HG03558 (cell line): ENCODE measurements around the gene ITPR1.
A peak's percentile ranks its signal among the peaks of the same experiment; 100 is the strongest.

Experiments
- ATAC-seq: cut with Tn5 transposase; IDR thresholded peaks from one replicate; pipeline ENCODE4 v1.9.1; 2021; ENCODE audit warnings: moderate number of reproducible peaks; ENCODE audit not compliant: unreplicated experiment; ENCODE audit errors: extremely low read depth

Gene ITPR1

DNA sequence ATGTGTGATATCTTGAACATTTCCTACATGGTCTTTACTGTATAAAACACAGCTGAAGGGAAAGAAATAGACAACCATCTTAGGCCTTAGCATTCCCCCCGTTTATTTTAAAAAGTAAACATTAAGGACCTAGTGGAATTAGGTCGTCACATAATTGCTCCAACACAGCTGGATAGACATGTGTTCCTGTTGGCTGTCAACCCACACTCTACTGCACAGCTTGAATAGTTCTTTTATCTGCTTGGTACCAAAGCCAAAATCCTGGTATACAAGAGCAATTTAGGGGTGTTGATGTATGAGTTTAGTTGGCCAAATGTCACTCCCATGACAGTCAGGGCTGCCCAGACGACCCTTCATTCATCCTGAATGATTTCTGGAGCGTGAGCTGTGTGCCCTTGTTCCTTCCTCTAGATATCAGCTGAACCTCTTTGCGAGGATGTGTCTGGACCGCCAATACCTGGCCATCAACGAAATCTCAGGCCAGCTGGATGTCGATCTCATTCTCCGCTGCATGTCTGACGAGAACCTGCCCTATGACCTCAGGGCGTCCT lies 179.7 kb downstream of the ITPR1 start:
- ATAC-seq = no peak

GRCh38 chr3:4674216-4674615 lies 181.1 kb downstream of the ITPR1 start:
- ATAC-seq = no peak

GRCh38 chr3:4675704-4676103 lies 182.6 kb downstream of the ITPR1 start:
- ATAC-seq = no peak

GRCh38 chr3:4678320-4678719 lies 185.2 kb downstream of the ITPR1 start:
- ATAC-seq = no peak

GRCh38 chr3:4680227-4680691 lies 187.1 kb downstream of the ITPR1 start:
- no peak for ATAC-seq

DNA sequence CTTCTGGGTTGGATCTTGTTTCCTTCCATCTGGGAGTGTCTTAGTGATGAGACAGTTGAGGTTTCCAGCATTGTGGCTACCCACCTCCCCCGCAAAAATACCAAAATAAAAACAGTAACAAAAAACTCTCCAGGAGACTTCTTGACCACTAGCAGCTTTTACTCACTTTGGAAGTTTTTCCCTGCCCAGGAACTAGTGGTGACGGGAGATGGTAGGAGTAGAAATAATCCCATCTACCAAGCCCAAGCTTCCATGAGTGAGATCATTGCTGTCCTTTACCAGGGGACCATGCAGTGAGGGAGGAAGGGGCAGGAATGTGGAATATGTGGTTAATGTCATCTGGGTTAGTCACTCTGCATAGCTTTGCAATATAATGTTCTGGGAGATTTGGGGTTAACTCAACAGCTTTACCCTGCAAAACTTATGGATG lies 187.7 kb downstream of the ITPR1 start:
- no peak for ATAC-seq

DNA sequence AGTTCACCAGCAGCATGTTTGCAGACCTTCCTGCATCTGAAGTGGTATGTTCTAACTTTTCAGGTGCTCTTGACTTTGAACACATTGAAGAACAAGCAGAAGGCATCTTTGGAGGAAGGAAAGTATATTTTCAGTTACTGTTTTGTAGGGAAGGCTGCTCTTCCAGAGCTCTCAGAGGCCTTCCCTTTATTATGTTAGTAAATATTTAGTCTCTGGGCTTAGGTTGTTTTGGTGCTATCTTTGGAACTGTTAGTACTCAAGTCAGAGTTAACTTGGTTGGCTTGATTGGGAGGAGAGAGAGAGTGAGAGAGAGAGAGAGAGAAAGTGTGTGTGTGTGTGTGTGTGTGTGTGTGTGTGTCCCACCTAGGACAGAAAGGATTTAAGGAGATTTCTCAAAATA lies 188.2 kb downstream of the ITPR1 start:
- ATAC-seq = no peak

- ATAC-seq = no peak
Measured at GRCh38 chr3:4684117-4684516, 191.0 kb downstream of the ITPR1 start.

DNA sequence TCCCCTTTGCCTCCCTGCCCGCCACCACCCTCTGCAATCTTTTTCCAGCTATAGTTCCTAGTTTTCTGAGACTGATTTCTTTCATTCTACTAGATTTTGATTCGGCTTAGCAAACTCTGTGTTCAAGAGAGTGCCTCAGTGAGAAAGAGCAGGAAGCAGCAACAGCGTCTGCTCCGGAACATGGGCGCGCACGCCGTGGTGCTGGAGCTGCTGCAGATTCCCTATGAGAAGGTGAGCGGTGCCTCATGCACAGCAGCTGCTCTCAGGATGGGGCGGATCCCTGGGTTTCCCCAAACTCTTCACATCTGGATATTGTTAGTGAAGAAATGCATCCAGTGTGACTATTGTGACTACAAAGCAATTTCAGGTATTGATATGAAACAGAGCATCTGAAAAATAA lies 191.8 kb downstream of the ITPR1 start:
- ATAC-seq = no peak

DNA sequence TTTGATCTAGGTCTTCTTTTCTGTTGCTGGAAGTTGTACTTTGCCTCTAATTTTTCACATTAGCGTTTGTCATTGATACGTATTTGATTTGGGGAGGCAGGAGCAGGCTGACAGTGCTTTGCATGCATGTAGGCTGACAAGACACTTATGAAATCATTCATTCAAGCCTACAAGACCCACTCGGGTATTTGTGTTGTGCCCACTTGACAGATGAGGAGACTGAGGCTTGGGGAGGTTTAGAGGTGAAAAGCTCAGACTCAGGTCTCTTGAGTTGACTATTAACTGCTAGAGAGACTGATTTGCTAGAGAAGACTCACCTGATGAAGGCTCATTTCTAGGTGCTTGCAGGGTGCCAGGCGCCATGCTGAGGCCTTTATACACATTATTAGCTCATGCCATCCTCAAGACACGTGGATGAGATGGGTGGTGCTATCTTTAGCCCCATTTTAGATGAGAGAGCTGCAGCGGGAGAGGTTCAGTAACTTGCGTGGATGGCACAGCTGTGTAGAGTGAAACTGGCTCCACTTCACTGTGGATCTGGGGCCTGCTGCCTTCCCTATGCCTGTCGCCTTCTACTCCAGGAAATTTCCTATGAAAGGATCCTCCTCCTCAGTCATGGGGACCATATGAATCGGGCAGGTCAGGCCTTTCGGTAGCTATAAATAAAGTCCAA lies 192.7 kb downstream of the ITPR1 start:
- no peak for ATAC-seq

DNA sequence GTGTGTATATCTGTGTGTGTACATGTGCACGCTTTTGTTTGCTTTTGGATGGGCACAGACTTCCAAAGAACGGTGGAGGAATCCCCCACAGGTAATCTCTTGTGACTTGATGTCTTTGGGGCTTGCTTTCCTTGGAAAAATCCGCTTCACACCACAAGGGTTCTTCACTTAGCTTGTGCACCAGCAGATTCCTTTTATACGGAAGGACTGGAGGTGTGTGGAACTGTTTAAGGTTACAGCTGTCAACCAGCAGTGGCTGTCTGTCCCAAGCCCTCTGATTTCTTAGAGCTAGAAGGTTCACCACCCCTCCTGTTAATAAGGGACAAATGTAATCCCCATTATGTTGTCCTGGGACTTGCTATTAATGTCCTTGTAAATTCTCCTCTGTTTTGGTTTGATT lies 193.5 kb downstream of the ITPR1 start:
- ATAC-seq = no peak

- ATAC-seq = no peak
Measured at GRCh38 chr3:4687167-4687566, 194.0 kb downstream of the ITPR1 start.

DNA sequence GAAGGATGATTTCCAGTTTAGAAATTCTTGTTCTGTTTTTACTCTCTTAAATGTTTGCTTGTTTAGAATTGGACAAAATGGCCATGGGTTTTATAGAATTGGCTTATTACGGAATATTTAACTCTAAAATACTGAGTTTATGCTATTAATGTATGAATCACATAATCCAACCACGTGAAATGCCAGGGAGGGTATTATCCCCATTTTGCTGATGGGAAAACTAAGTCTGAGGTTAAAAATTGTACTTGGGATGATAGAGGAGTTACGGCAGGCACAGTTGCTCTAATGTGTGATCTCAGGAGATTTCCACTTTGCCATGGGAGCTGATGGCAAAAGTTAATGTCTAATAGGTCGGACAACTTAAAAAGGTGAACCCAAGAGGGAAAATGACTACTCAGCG lies 194.4 kb downstream of the ITPR1 start:
- no peak for ATAC-seq

GRCh38 chr3:4688411-4688810 lies 195.3 kb downstream of the ITPR1 start:
- no peak for ATAC-seq

DNA sequence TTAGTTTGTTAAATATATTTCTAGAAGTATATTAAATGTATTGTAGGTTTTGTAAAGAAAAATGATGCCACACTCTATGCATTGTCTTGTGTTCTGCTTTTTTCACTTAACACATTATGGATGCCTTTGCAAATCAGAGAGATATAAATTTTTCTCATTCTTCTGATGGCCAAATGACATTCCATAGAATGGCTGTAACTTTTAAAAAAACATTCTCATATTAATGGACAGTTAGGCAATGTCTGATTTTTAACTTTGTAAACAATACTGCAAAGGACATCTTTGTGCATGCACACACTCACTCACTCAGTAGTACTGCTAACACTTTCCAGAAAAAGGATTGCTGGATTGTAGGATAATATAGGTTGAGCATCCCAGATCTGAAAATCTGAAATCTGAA lies 195.9 kb downstream of the ITPR1 start:
- no peak for ATAC-seq

GRCh38 chr3:4690277-4690676 lies 197.1 kb downstream of the ITPR1 start:
- no peak for ATAC-seq

DNA sequence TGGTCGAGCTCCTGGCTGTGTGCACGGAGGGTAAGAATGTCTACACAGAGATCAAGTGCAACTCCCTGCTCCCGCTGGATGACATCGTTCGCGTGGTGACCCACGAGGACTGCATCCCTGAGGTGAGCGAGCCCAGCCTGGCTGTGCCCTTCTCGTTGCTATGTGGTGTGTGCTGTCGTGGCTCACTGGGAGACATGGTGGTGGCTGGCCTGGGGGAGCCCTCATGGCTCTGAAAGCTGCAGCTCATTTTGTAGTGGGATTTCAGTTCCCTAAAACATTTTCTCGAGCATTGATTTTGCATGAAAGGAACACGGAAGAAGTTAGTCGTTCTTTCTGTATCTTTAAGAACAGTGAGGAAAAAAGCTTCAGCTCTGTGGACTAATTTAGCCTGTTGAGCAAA lies 200.5 kb downstream of the ITPR1 start:
- peak; percentile 82 for ATAC-seq

- ATAC-seq = no peak
Measured at GRCh38 chr3:4695846-4696245, 202.7 kb downstream of the ITPR1 start.

GRCh38 chr3:4696266-4696665 lies 203.1 kb downstream of the ITPR1 start:
- no peak for ATAC-seq

DNA sequence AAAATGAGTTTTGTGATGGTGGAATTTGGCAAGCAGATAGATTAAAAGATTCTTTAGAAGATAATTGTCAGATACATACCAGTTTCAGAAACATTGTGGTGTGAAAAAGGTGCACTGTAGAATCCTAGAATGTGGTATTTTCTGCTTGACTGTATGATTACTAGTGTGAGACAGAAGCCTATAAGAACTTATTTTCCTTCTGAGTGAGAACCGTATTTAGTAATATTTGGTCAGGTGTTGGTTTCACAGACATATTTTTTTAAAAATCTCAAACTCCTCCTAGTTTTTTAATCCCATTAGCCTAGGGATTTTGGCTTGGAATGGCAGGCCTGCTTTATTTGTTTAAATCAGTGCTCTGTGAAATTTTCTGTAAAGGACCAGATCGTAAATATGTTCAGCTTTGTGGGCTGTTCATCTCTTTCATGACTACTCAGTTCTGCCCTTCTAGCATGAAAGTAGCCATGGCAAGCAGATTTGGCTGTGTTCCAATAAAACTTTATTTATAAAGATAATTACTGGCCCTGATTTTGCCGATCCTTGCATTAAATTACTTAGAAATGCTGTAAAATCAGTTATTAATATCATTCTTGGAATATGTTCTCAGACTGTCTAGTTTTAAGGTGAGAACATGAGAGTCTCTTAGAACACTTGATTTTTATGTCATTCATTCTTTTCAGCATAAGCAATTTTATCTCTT lies 205.1 kb downstream of the ITPR1 start:
- no peak for ATAC-seq

GRCh38 chr3:4703054-4703480 lies 209.9 kb downstream of the ITPR1 start:
- no peak for ATAC-seq

GRCh38 chr3:4704552-4704951 lies 211.4 kb downstream of the ITPR1 start:
- no peak for ATAC-seq
